Tibial artery (tissue), 4 donors: Measurements from ENCODE around the gene GLA.

Experiments
- DNase-seq, 2 donors: peaks; one replicate each; pipeline ENCODE4 v3.0.0-alpha.2; 2019
- H3K27ac ChIP-seq, 2 donors: fragments of 200-600 bp; sonication (generic) in 1 of 2; 1 replicate in 1 of 2; 2 replicates in 1 of 2; pipeline ENCODE4 v1.5.1; 2018 to 2019; ENCODE audit warnings: mild to moderate bottlenecking in 1 of 2
- H3K27me3 ChIP-seq, 2 donors: fragments of 200-600 bp; sonication (generic) in 1 of 2; one replicate each; pipeline versions ENCODE4 v1.5.1 to v1.6.0; 2016 to 2019
- H3K36me3 ChIP-seq, 3 donors: fragments of 200-600 bp; sonication (generic) in 2 of 3; one replicate each; pipeline ENCODE4 v1.5.1; 2016 to 2019; ENCODE audit warnings: mild to moderate bottlenecking in 2 of 3
- H3K4me1 ChIP-seq, 4 donors: fragments of 200-600 bp; sonication (generic) in 2 of 4; 1 replicate in 3 of 4; 2 replicates in 1 of 4; pipeline ENCODE4 v1.5.1; 2016 to 2019
- H3K4me3 ChIP-seq, 2 donors: fragments of 200-600 bp; sonication (generic) in 1 of 2; 1 replicate in 1 of 2; 2 replicates in 1 of 2; pipeline ENCODE4 v1.5.1; 2018 to 2019; ENCODE audit warnings: mild to moderate bottlenecking in 2 of 2
- H3K9me3 ChIP-seq, 3 donors: fragments of 200-600 bp; sonication (generic) in 1 of 3; one replicate each; pipeline ENCODE4 v1.5.1; 2016 to 2019
- intact Hi-C: fragments of 100-400 bp; cut with DNase I; formaldehyde crosslinking; loops from one replicate; pipeline ENCODE4 v1.15.0; 2023; ENCODE audit warnings: low total_unique reads
- TF ChIP-seq, protein P1 (sequence below), 2 experiments: fragments of 200-600 bp in 1 of 2; fragments of 450-650 bp in 1 of 2; IDR thresholded peaks; one replicate each; pipeline ENCODE4 v1.5.1; 2017 to 2019; ENCODE audit warnings: antibody characterized with exemption in 2 of 2, mild to moderate bottlenecking in 1 of 2, moderate library complexity in 1 of 2

The GLA gene

DNA sequence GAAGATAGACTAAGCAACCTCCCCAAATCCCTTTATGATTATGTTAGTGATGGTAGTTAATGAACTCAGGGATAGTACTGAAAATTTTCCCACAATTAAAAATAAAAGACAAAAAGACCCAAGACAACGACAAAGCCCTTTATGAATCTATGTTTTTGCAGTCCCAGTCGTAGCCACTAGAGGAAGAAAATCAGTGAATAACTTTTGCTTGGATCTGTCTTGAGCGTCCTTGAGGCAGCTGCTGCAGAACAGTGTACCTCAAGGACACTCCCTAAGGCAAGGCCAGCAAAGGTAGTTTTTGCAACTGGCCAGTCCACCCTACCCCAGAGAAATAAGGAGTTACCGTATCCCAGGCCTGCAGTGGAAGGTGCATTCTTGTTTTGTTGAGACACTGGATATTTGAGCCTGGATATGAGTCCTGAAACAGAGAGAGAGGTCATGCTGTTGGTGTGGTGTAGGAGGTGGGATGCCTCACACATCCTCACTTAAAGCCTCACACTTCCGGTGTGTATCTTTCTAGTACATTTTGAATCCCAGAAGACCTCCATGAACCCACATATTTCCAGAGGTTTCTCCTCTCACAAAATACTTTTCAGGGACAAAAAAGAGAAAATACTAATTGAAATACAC, 50.4 kb downstream of the GLA start:
- Histone ChIP-seq H3K27me3 (no peaks in the 10 kb centered on the region), H3K9me3 (no peaks in the 10 kb centered on the region), H3K36me3 (no peaks in the 10 kb centered on the region), H3K4me3 (no peak overlapping the region), H3K4me1 (no peaks in the 10 kb centered on the region), H3K27ac (no peak overlapping the region)
- TF ChIP-seq, protein P1, sequence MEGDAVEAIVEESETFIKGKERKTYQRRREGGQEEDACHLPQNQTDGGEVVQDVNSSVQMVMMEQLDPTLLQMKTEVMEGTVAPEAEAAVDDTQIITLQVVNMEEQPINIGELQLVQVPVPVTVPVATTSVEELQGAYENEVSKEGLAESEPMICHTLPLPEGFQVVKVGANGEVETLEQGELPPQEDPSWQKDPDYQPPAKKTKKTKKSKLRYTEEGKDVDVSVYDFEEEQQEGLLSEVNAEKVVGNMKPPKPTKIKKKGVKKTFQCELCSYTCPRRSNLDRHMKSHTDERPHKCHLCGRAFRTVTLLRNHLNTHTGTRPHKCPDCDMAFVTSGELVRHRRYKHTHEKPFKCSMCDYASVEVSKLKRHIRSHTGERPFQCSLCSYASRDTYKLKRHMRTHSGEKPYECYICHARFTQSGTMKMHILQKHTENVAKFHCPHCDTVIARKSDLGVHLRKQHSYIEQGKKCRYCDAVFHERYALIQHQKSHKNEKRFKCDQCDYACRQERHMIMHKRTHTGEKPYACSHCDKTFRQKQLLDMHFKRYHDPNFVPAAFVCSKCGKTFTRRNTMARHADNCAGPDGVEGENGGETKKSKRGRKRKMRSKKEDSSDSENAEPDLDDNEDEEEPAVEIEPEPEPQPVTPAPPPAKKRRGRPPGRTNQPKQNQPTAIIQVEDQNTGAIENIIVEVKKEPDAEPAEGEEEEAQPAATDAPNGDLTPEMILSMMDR (IDR thresholded peaks at IDR 0.05) = no peak
- no peak for DNase-seq
- intact Hi-C loops = no loop called here

DNA sequence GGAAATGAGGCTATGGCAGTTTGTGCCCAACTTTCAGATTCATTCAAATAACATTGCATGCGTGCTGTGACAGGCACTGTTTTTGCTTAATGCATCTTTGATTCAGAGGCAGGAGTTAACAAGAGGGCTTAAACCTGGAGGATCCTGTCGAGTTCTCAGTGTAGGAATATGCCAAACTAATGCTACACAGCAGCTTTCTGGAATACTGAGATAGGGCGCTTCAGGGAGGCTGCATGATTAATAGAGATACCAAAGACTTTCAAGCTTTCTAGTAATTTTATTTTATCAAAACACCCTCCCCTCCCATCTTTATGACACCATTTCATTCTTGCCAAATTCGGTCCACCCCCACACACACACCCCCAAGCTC, 58.5 kb downstream of the GLA start:
- Histone ChIP-seq H3K9me3 (no peaks in the 10 kb centered on the region), H3K27me3 (no peaks in the 10 kb centered on the region), H3K36me3 (no peaks in the 10 kb centered on the region), H3K4me1 (no peaks in the 10 kb centered on the region), H3K27ac (peak overlapping the region; percentile 82 to 84), H3K4me3 (peak overlapping the region; percentile 68)
- DNase-seq = no peak
- intact Hi-C loops = no loop called here
- TF ChIP-seq, protein P1 (IDR thresholded peaks at IDR 0.05) = no peak

GRCh38 chrX:101348452-101349192, 59.1 kb downstream of the GLA start, which contains the start of gene TIMM8A:
Gene TIMM8A (minus strand): TSS chrX:101348742. CDS start chrX:101348664, 78 bp downstream.
- peak within 1 kb of the TSS; percentile 68 for H3K4me3 ChIP-seq
- intact Hi-C loops = no loop called here

GRCh38 chrX:101347859-101348451, 59.8 kb downstream of the GLA start:
- H3K27ac ChIP-seq = peak overlapping the region; percentile 82 to 84
- no peaks in the 10 kb centered on the region for H3K4me1 ChIP-seq
- TF ChIP-seq, protein P1 (IDR thresholded peaks at IDR 0.05) = no peak
- no peaks in the 10 kb centered on the region for H3K27me3 ChIP-seq
- no peak for DNase-seq
- H3K4me3 ChIP-seq = peak overlapping the region; percentile 68
- no peaks in the 10 kb centered on the region for H3K36me3 ChIP-seq
- no peaks in the 10 kb centered on the region for H3K9me3 ChIP-seq
- intact Hi-C loops = no loop called here

More at GRCh38 chrX:101348452-101349192, 59.1 kb downstream of the GLA start, which contains the start of gene TIMM8A:
- H3K27ac ChIP-seq = peak within 1 kb of the TSS; percentile 82 to 84
- DNase-seq = peak; percentile 75 to 85
- H3K4me1 ChIP-seq = no peaks in the 10 kb centered on the region
- TF ChIP-seq, protein P1 (IDR thresholded peaks at IDR 0.05) = no peak
- no peaks in the 10 kb centered on the region for H3K9me3 ChIP-seq
- H3K27me3 ChIP-seq = no peaks in the 10 kb centered on the region
- no peaks in the 10 kb centered on the region for H3K36me3 ChIP-seq
